ENCODE data around the gene EPHB2. TPM values are rescaled to one million over a fixed set of nuclear protein-coding genes. Genes with fewer than 3 reads are reported as not detected.

Gene EPHB2
- total and polyA plus RNA-seq, 3 donors from 2014 or later = 7.7 to 9.4 (median 8.2) TPM

- DNase-seq = no peak
- Histone ChIP-seq H3K4me1 (peaks cover 13% of the 10 kb centered on the region), H3K9me3 (no peaks in the 10 kb centered on the region), H3K4me3 (no peak overlapping the region), H3K27me3 (no peaks in the 10 kb centered on the region), H3K36me3 (ENCODE audit: low read depth, missing control alignments) (no peaks in the 10 kb centered on the region), H3K27ac (no peak overlapping the region)
- WGBS, 2 donors = 79 to 83% methylated on average over 7 of the region's 7 CpGs
- intact Hi-C loops (cut with DNase I; ENCODE audit: low total_unique reads) = no loop called here
- TF ChIP-seq POLR2A (IDR thresholded peaks at IDR 0.05) = no peak
These were observed 94.5 kb downstream of the EPHB2 start for GRCh38 chr1:22804969-22805671.

GRCh38 chr1:22805672-22806038, 95.0 kb downstream of the EPHB2 start:
- intact Hi-C loops (cut with DNase I; ENCODE audit: low total_unique reads) = no loop called here
- Histone ChIP-seq H3K4me3 (no peak overlapping the region), H3K4me1 (peaks cover 13% of the 10 kb centered on the region), H3K27me3 (no peaks in the 10 kb centered on the region), H3K36me3 (ENCODE audit: low read depth, missing control alignments) (no peaks in the 10 kb centered on the region), H3K9me3 (no peaks in the 10 kb centered on the region), H3K27ac (no peak overlapping the region)
- no peak for TF ChIP-seq POLR2A (IDR thresholded peaks at IDR 0.05)
- TF ChIP-seq CTCF (IDR thresholded peaks at IDR 0.05) = no peak
- WGBS, 2 donors = 92% methylated on average over 4 of the region's 4 CpGs
- DNase-seq = no peak

- Histone ChIP-seq H3K36me3 (ENCODE audit: low read depth, missing control alignments) (no peaks in the 10 kb centered on the region), H3K27me3 (no peaks in the 10 kb centered on the region), H3K9me3 (no peaks in the 10 kb centered on the region), H3K4me3 (no peak overlapping the region), H3K4me1 (peaks cover 13% of the 10 kb centered on the region), H3K27ac (no peak overlapping the region)
- no peak for DNase-seq
- WGBS, 2 donors = 71 to 86% methylated on average over 11 to 12 of the region's 12 CpGs
- intact Hi-C loops (cut with DNase I; ENCODE audit: low total_unique reads) = no loop called here
- no peak for TF ChIP-seq CTCF (IDR thresholded peaks at IDR 0.05)
- TF ChIP-seq POLR2A (IDR thresholded peaks at IDR 0.05) = no peak
These were observed 95.9 kb downstream of the EPHB2 start for GRCh38 chr1:22806584-22806983.

- H3K9me3 ChIP-seq = no peaks in the 10 kb centered on the region
- no peak for DNase-seq
- no peaks in the 10 kb centered on the region for H3K27me3 ChIP-seq
- H3K4me1 ChIP-seq = peaks cover 13% of the 10 kb centered on the region
- no peak overlapping the region for H3K4me3 ChIP-seq
- intact Hi-C loops (cut with DNase I; ENCODE audit: low total_unique reads) = no loop called here
- WGBS, 2 donors = 88 to 97% methylated on average over 3 to 4 of the region's 4 CpGs
- TF ChIP-seq POLR2A (IDR thresholded peaks at IDR 0.05) (no peak), CTCF (IDR thresholded peaks at IDR 0.05) (no peak)
- H3K36me3 ChIP-seq (ENCODE audit: low read depth, missing control alignments) = no peaks in the 10 kb centered on the region
- no peak overlapping the region for H3K27ac ChIP-seq
These were observed 96.7 kb downstream of the EPHB2 start for GRCh38 chr1:22807340-22807739.

- 91 to 92% methylated on average over 6 of the region's 6 CpGs for WGBS, 2 donors
- no peak overlapping the region for H3K4me3 ChIP-seq
- DNase-seq = no peak
- peaks cover 13% of the 10 kb centered on the region for H3K4me1 ChIP-seq
- H3K9me3 ChIP-seq = no peaks in the 10 kb centered on the region
- H3K27ac ChIP-seq = no peak overlapping the region
- intact Hi-C loops (cut with DNase I; ENCODE audit: low total_unique reads) = no loop called here
- TF ChIP-seq CTCF (IDR thresholded peaks at IDR 0.05) (no peak), POLR2A (IDR thresholded peaks at IDR 0.05) (no peak)
- H3K27me3 ChIP-seq = no peaks in the 10 kb centered on the region
- no peaks in the 10 kb centered on the region for H3K36me3 ChIP-seq (ENCODE audit: low read depth, missing control alignments)
These were observed 97.6 kb downstream of the EPHB2 start for GRCh38 chr1:22808186-22808675.

Data from testis (tissue), 3 donors.